ENCODE results near the gene DENND6B.

DNA sequence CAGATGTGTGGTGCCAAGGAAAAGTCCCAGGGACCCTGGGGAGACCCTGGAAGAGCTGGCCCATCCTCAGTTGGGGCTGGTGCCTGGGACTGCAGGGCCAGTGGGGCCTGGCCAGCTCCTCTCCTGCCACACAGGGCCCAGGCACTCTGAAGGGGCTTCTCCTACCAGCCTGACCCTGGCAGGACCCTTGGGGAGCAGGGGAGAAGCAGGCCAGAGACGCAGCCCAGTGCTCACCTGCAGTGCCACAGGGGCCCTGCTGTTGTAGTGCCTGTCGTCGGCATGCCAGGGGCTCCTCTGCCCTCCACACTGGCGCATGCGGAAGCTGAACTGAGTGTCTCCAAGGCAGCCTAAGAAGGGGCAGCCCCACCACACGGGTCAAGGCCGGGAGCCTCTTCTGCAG lies 9.1 kb downstream of the DENND6B start:
- TF ChIP-seq, protein P1, sequence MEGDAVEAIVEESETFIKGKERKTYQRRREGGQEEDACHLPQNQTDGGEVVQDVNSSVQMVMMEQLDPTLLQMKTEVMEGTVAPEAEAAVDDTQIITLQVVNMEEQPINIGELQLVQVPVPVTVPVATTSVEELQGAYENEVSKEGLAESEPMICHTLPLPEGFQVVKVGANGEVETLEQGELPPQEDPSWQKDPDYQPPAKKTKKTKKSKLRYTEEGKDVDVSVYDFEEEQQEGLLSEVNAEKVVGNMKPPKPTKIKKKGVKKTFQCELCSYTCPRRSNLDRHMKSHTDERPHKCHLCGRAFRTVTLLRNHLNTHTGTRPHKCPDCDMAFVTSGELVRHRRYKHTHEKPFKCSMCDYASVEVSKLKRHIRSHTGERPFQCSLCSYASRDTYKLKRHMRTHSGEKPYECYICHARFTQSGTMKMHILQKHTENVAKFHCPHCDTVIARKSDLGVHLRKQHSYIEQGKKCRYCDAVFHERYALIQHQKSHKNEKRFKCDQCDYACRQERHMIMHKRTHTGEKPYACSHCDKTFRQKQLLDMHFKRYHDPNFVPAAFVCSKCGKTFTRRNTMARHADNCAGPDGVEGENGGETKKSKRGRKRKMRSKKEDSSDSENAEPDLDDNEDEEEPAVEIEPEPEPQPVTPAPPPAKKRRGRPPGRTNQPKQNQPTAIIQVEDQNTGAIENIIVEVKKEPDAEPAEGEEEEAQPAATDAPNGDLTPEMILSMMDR (conservative IDR thresholded peaks at IDR 0.05; ENCODE audit: low read depth in 2 of 2): no peak
- TF ChIP-seq POLR2AphosphoS5 (IDR thresholded peaks at IDR 0.05; ENCODE audit: low read depth): no peak
- TF ChIP-seq, protein P2, sequence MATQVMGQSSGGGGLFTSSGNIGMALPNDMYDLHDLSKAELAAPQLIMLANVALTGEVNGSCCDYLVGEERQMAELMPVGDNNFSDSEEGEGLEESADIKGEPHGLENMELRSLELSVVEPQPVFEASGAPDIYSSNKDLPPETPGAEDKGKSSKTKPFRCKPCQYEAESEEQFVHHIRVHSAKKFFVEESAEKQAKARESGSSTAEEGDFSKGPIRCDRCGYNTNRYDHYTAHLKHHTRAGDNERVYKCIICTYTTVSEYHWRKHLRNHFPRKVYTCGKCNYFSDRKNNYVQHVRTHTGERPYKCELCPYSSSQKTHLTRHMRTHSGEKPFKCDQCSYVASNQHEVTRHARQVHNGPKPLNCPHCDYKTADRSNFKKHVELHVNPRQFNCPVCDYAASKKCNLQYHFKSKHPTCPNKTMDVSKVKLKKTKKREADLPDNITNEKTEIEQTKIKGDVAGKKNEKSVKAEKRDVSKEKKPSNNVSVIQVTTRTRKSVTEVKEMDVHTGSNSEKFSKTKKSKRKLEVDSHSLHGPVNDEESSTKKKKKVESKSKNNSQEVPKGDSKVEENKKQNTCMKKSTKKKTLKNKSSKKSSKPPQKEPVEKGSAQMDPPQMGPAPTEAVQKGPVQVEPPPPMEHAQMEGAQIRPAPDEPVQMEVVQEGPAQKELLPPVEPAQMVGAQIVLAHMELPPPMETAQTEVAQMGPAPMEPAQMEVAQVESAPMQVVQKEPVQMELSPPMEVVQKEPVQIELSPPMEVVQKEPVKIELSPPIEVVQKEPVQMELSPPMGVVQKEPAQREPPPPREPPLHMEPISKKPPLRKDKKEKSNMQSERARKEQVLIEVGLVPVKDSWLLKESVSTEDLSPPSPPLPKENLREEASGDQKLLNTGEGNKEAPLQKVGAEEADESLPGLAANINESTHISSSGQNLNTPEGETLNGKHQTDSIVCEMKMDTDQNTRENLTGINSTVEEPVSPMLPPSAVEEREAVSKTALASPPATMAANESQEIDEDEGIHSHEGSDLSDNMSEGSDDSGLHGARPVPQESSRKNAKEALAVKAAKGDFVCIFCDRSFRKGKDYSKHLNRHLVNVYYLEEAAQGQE (IDR thresholded peaks at IDR 0.05; ENCODE audit: unreplicated experiment): no peak

Data from GM23338 (cell line).